Stimulated activated CD4-positive, alpha-beta T cell treated with anti-CD3 and anti-CD28 coated beads, TNF-alpha, amount 100 ng/mL, for 48 hours (primary cell): Measurements from ENCODE around the gene TMEM61.

Experiments used
- DNase-seq, 3 donors: peaks; one replicate each; pipeline ENCODE4 v3.0.0-alpha.2; 2020; ENCODE audit warnings: low read depth in 3 of 3

The TMEM61 gene

DNA sequence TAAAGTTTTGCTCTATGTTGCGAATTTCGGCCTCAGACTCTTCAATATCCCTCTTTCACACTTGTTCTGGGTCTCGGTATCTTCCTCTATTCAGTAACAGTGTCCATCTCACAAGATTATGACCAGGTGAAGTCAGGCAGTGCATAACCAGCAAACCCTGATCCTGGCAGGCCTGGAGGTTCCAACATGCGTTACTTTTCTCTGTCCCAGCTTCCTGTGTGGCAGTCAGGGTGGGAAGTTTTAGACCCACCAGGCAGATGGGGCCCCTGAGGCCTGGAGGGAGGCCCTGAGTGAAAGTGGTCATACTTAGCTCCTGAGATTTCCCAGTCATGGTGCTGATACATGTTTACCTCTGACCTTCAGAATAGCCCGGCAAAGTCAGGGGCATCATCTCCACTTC is 5.1 kb downstream of the TMEM61 start:
- DNase-seq, result no peak

GRCh38 chr1:54986025-54986424 is 5.6 kb downstream of the TMEM61 start:
- DNase-seq, result no peak

- DNase-seq, result no peak
Observed at GRCh38 chr1:54986533-54986932, 6.1 kb downstream of the TMEM61 start.

GRCh38 chr1:54987427-54987826 is 7.0 kb downstream of the TMEM61 start:
- DNase-seq, result no peak

DNA sequence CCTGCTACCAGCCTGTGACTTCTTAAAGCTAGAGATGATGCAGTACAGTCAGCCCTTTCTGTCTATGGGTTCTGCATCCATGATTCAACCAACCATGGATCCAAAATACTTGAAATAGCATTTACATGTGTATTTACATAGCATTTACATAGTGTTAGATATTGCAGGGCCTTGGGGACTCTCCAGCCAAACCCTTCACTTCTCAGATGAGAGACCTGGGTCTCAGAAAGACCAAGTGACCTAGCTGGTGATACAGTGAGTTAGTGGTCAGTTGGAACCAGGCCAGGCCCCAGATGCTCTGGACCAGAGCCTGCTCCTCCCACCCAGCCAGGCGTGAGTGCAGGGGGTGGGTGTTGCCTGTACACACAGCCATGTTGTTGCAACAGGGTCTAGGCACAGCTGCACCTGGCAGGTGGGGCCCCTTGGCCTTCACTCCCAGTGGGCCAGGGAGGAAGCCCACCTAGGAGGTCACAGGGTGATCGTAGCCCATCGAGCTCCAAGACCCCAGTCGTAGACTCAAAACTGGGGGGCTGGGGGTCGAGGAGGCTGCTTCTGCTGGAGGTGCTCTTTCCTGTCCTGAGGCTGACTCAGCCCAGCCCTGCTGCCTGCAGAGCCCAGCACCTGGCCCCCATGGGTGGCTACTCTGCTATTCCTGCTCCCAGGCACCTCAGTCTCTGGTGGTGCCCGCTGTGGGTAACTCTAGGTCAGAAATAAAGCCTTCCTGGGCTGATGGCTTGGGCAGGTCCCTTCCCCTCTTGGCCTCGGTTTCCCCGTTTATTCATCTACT is 7.7 kb downstream of the TMEM61 start:
- no peak for DNase-seq

DNA sequence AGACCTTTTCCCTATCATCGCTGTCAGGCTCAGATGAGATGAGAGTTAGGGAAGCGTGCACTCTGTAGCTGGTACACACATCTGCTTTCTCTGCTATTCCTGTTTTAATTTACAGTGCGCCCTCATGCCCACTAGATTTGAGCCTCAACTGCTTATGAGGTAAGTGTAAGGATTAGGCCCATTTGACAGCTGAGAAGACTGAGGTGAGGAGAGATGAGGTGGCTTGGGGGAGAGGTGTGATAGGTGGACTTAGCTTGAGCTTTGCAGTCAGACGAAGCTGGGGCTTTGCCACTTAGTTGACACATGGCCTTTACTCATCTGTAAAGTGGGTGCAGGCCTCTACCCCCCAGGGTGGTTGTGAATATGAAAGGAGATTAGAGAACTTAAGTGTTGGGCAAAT is 8.5 kb downstream of the TMEM61 start:
- no peak for DNase-seq

GRCh38 chr1:54989473-54989872 is 9.0 kb downstream of the TMEM61 start:
- no peak for DNase-seq

- no peak for DNase-seq
Observed at GRCh38 chr1:54989968-54990810, 9.8 kb downstream of the TMEM61 start.

GRCh38 chr1:54990916-54991315 is 10.5 kb downstream of the TMEM61 start:
- no peak for DNase-seq

GRCh38 chr1:54991939-54992338 is 11.5 kb downstream of the TMEM61 start:
- no peak for DNase-seq

GRCh38 chr1:54993140-54993539 is 12.7 kb downstream of the TMEM61 start:
- DNase-seq, result no peak

GRCh38 chr1:54994355-54994990 is 14.0 kb downstream of the TMEM61 start:
- no peak for DNase-seq

DNA sequence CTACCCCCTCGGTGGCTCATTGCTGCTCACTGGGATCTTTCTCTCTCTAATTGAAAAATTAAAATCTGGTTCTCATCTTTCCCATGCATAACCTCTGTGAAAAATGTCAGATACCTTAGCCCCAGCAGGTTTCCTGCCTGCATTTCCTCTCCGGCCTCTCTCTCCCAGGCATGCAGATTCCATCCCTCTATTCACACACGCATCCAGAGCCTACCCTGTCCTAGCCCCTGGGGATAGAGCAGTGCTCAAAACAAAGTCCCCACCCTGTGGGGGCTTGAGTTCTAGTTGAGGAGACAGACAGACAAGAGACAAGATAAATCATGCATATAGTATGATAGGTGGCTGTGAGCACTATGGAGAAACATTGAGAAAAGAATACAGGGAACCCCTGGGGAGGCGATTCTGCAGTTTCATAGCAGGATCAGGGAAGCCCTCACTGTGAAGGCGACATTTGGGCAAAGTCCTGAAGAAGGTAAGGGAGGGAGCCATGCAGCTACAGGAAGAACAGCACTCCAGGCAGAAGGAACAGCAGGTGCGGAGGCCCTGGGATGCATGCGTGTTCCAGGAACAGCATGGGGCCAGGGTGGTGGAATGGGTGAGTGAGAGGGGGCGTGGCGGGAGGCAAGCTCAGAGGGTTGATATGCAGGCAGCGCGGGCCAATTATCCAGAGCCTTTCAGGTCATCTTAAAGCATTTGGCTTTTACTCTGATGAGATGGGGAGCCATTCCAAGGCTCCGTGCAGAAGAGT is 14.8 kb downstream of the TMEM61 start:
- DNase-seq, result no peak

- no peak for DNase-seq
Observed at GRCh38 chr1:54995835-54996234, 15.4 kb downstream of the TMEM61 start.

- peak; percentile 69 to 82 (median 76) for DNase-seq
Observed at GRCh38 chr1:54996359-54996868, 16.0 kb downstream of the TMEM61 start.

- no peak for DNase-seq
Observed at GRCh38 chr1:54996869-54997710, 16.7 kb downstream of the TMEM61 start.

DNA sequence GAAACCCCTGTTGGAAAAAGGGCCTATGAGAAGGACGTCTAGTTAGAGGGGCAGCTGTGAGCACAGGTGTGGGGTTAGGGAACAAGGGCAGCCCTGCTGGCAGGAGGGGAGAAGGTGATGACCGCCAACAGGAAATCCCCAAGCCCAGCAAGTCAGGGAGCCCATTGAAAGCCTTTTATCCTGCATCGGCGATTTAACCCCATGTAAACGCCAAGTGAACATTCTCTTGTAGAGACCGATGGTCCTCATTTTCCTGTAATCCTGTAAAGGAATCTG is 17.2 kb downstream of the TMEM61 start:
- DNase-seq, result no peak

- DNase-seq, result no peak
Observed at GRCh38 chr1:54998100-54998499, 17.7 kb downstream of the TMEM61 start.

DNA sequence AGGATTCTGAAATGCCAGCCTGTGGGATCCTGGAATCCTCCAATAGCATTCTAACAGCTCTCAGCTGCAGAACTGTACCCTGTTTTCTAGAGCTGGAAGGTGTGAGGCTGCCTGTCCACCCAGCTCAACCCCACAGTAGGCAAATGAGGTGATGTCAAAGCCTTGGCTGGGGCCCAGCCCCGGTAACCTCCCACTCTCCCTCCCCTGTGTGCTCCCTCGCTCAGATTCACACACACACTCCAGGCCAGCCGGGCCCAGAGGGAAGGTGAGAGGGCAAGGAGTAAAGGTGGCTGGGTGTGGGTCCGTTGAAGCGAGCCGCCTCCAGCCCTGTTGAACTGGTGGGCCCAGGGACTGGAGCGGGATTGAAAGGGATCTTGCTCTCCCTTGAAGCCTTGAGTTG is 18.2 kb downstream of the TMEM61 start, which contains the start of gene BSND:
Gene BSND, plus strand, starts transcription at position 257 of the 400 bp plus-strand sequence. CDS start 254 bp downstream, outside the sequence.
- no peak for DNase-seq
